Ascending aorta (tissue), 2 donors: Measurements from ENCODE around the gene JUN. TPM values are rescaled to one million over a fixed set of nuclear protein-coding genes. Genes with fewer than 3 reads are reported as not detected.

Experiments
- DNase-seq, 2 donors: peaks; one replicate each; pipeline ENCODE4 v3.0.0-alpha.2; 2019; ENCODE audit warnings: low spot score in 2 of 2
- H3K27ac ChIP-seq, 2 donors: fragments of 200-600 bp; sonication (generic); one replicate each; pipeline ENCODE4 v1.5.1; 2016 to 2017; ENCODE audit warnings: mild to moderate bottlenecking in 1 of 2
- H3K27me3 ChIP-seq: fragments of 200-600 bp; sonication (generic); one replicate; pipeline ENCODE4 v1.5.1; 2017
- H3K36me3 ChIP-seq, 2 donors: fragments of 200-600 bp; sonication (generic); one replicate each; pipeline ENCODE4 v1.5.1; 2016
- H3K4me1 ChIP-seq, 2 donors: fragments of 200-600 bp; sonication (generic); one replicate each; pipeline ENCODE4 v1.5.1; 2016 to 2017; ENCODE audit warnings: mild to moderate bottlenecking in 1 of 2
- H3K4me3 ChIP-seq, 2 donors: fragments of 200-600 bp; sonication (generic); one replicate each; pipeline ENCODE4 v1.5.1; 2016 to 2017; ENCODE audit warnings: mild to moderate bottlenecking in 1 of 2
- H3K9me3 ChIP-seq, 2 donors: fragments of 200-600 bp; sonication (generic); one replicate each; pipeline ENCODE4 v1.5.1; 2016
- intact Hi-C: fragments of 100-400 bp; cut with DNase I; formaldehyde crosslinking; loops from one replicate; pipeline ENCODE4 v1.15.1; 2023
- total RNA-seq: library from RNA; depleted of rRNA; stranded (reverse); fragments of >200 nt; gene quantifications from one replicate; pipeline ENCODE4 v1.1.0, GENCODE V29; 2016
- TF ChIP-seq, protein P1 (sequence below), 3 experiments: fragments of 200-600 bp in 2 of 3; fragments of 450-650 bp in 1 of 3; sonication (generic) in 2 of 3; IDR thresholded peaks; one replicate each; pipeline ENCODE4 v1.5.1; 2016 to 2019; ENCODE audit warnings: antibody characterized with exemption in 3 of 3, mild to moderate bottlenecking in 1 of 3, moderate library complexity in 1 of 3

Gene JUN
- total RNA-seq, 1 donor from 2014 or later = 1,004 TPM

DNA sequence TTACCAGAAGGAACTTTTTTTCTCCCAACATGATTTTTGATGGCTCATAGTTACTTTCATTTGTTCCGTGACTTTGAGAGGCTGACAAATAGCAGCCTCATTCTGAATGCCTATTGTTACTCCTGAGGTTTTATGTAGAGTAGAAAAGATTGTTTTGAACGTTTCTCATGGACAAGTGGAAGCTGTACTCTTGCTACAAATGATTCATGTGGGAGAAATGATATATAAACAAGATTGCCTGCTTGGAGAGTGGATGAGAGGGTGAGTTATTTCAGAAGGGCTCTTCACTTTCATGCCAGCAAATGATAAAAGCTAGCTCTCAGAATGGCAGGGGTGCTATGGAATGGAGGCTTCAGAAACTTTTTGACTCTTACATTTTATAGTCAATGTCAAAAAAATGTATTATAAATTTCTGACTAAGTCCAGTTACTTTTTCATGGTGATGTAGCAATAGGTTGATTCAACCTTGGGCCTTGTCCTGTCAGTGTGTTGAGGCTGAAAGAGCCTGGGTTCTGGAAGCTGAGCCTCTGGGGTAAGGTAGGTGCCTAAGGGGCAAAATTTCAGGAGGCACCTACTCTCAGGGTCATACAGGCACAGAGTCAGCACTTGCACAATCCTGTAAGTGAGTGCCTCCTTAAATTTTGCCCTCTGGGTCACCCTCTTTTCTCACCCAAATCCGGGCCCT, 19.4 kb downstream of the JUN start:
- intact Hi-C loops = no loop called here
- Histone ChIP-seq H3K4me1 (peaks cover 0 to 13% of the 10 kb centered on the region in 2 donors), H3K9me3 (no peaks in the 10 kb centered on the region), H3K4me3 (no peak overlapping the region), H3K36me3 (no peaks in the 10 kb centered on the region), H3K27ac (peak overlapping the region in 1 of 2 donors; percentile 38), H3K27me3 (no peaks in the 10 kb centered on the region)
- DNase-seq = no peak
- TF ChIP-seq, protein P1, sequence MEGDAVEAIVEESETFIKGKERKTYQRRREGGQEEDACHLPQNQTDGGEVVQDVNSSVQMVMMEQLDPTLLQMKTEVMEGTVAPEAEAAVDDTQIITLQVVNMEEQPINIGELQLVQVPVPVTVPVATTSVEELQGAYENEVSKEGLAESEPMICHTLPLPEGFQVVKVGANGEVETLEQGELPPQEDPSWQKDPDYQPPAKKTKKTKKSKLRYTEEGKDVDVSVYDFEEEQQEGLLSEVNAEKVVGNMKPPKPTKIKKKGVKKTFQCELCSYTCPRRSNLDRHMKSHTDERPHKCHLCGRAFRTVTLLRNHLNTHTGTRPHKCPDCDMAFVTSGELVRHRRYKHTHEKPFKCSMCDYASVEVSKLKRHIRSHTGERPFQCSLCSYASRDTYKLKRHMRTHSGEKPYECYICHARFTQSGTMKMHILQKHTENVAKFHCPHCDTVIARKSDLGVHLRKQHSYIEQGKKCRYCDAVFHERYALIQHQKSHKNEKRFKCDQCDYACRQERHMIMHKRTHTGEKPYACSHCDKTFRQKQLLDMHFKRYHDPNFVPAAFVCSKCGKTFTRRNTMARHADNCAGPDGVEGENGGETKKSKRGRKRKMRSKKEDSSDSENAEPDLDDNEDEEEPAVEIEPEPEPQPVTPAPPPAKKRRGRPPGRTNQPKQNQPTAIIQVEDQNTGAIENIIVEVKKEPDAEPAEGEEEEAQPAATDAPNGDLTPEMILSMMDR (IDR thresholded peaks at IDR 0.05) = no peak

DNA sequence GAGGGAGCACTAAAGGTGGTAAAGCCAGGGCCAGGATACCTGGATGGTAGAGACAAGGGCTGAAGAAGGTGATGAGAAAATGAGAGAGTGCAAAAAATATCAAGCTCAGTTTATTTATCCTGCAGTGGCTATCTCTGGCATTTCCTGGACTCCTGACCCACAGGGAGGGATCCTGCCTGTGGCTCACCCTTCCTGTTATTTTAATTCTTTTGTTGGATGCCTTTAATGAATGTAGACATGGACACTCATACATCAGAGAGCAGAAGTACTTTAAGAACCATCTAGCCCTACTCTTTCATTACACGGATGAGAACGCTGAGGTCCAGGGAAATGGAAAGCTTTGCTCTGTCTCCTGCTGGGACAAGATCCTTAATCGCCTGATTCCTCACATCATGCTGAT, 20.6 kb downstream of the JUN start:
- Histone ChIP-seq H3K4me1 (peaks cover 0 to 11% of the 10 kb centered on the region in 2 donors), H3K4me3 (no peak overlapping the region), H3K27ac (no peak overlapping the region), H3K36me3 (no peaks in the 10 kb centered on the region), H3K9me3 (no peaks in the 10 kb centered on the region), H3K27me3 (no peaks in the 10 kb centered on the region)
- intact Hi-C loops = no loop called here
- TF ChIP-seq, protein P1 (IDR thresholded peaks at IDR 0.05) = no peak
- DNase-seq = no peak

DNA sequence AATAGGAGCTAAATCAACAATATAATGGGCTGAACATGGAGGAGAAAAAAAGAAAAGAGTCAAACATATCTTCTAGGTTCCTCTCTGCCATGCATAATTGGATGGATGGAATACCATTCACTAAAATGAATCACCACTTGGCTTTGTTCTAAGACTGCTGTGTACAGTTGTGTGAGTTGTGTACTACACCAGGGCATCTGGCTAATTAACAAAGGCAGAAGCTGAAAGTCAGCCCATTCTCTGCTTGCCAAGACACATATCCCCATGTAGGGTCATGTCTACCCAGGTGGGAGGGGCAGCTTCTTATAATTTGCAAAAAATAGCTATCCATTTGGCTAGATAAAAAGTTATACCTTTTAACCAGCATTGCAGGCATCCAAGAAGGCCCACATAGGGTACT, 21.0 kb downstream of the JUN start:
- DNase-seq = no peak
- Histone ChIP-seq H3K27me3 (no peaks in the 10 kb centered on the region), H3K36me3 (no peaks in the 10 kb centered on the region), H3K4me3 (no peak overlapping the region), H3K4me1 (peaks cover 0 to 11% of the 10 kb centered on the region in 2 donors), H3K9me3 (no peaks in the 10 kb centered on the region), H3K27ac (no peak overlapping the region)
- TF ChIP-seq, protein P1 (IDR thresholded peaks at IDR 0.05) = no peak
- intact Hi-C loops = no loop called here

DNA sequence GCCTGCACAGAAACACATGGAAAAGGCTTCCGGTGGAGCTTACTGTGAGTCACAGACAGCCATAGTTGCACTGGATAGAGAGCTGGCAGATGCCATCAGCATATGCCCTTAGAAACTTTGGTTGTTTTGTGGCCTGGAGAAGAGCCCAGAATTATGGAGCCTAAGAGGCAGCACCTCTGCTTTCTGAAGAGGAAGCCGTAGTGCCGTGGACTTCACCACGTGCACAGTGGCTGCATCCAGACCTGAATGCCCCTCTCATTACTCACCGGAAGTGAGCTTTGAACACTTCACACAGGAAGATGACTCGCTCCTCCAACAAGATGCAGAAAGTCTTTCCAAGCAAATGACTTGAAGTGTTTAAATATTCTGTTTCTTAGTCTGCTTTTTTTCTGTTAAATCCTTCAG, 28.4 kb downstream of the JUN start:
- intact Hi-C loops = loop anchor here (1.0 to 10.0 kb wide), 2 partner anchors 14 to 211 kb away; partner anchors contain the start of gene OMA1
- no peaks in the 10 kb centered on the region for H3K27me3 ChIP-seq
- peak; percentile 78 to 93 for DNase-seq
- no peaks in the 10 kb centered on the region for H3K36me3 ChIP-seq
- peak overlapping the region in 1 of 2 donors; percentile 21 for H3K4me3 ChIP-seq
- TF ChIP-seq, protein P1 (IDR thresholded peaks at IDR 0.05) = no peak
- H3K9me3 ChIP-seq = no peaks in the 10 kb centered on the region
- H3K4me1 ChIP-seq = peaks cover 4 to 23% of the 10 kb centered on the region in 2 donors
- H3K27ac ChIP-seq = peak overlapping the region; percentile 77 to 81

DNA sequence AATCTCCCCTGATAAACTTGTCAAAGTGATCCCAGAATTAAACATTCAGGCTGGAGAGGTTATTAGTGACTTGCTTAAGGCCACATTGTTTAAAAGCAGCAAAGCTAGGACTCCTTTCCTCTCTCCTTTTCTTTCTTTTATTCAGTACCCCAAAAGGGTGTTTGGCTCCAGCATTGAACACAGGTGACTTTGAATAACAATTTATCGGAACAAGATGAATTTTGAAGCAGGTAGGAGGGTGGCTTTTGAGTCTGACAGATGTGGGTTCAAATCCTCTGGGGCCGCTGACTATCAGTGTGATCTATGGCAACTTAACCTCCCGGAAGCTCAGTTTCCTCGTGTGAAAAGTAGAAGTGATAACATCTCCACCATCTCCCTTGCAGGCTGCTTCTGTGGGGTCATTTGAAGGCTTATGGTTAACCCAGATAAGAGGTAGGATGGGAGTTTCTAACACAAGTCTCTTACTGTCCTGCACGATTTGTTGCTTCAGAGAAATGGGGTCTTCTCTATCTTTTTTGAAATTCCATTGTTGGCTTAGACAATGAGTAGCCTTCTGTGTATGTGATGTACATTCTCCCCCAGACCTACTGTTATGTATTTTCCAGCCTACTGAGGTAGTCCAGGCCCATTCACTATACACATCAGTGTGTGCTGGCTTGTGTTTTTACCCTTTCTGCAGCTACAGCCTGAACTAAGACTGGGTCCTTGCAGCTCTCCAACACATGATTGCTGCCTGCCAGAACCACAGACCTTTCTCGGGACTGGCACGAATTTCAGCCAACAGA, 29.0 kb downstream of the JUN start:
- peaks cover 4 to 23% of the 10 kb centered on the region in 2 donors for H3K4me1 ChIP-seq
- intact Hi-C loops = loop anchor here (1.0 to 10.0 kb wide), 2 partner anchors 14 to 210 kb away; partner anchors contain the start of gene OMA1
- TF ChIP-seq, protein P1 (IDR thresholded peaks at IDR 0.05) = no peak
- no peak for DNase-seq
- H3K27ac ChIP-seq = peak overlapping the region; percentile 77 to 81
- H3K27me3 ChIP-seq = no peaks in the 10 kb centered on the region
- H3K9me3 ChIP-seq = no peaks in the 10 kb centered on the region
- H3K36me3 ChIP-seq = no peaks in the 10 kb centered on the region
- peak overlapping the region in 1 of 2 donors; percentile 21 for H3K4me3 ChIP-seq
